ENCODE data around the gene RAB37.

The RAB37 gene

DNA sequence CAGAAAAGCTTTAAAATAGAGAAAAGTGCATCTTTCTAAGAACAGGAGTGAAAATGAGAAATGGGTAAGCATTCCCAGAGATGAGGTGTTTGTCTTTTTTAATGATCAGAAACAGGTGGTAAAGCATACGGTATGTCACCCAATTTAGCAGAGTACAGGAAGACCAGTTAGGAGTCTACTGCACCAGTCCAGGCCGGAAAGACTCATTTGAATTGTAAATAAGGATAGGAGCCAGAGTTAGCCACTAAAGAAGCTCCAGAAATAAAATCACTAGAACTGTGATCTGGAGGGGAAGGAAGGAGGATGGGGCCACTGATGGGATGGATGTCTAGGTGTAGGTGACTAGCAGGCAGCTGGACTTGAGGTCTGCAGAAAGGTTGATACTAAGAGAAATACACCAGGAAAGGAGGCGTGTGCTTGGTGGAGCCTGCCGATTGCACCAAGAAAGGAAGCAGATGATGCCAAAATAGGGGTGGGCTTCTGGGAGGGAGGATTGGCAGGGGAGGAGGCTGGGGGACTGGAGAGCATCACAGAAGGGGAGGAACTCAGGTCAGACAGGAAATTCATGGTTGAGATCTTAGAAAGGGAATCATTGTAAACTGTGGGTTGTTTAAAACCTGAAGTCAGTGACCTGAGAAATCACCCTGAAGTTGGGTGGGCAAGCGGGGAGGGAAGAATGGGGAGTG is 47.2 kb downstream of the RAB37 start:
- TF ChIP-seq, protein P1, sequence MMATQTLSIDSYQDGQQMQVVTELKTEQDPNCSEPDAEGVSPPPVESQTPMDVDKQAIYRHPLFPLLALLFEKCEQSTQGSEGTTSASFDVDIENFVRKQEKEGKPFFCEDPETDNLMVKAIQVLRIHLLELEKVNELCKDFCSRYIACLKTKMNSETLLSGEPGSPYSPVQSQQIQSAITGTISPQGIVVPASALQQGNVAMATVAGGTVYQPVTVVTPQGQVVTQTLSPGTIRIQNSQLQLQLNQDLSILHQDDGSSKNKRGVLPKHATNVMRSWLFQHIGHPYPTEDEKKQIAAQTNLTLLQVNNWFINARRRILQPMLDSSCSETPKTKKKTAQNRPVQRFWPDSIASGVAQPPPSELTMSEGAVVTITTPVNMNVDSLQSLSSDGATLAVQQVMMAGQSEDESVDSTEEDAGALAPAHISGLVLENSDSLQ (IDR thresholded peaks at IDR 0.05), result no peak
- TF ChIP-seq ARNT (IDR thresholded peaks at IDR 0.05) (no peak), ELF4 (IDR thresholded peaks at IDR 0.05) (no peak), TARDBP (IDR thresholded peaks at IDR 0.05) (no peak), BHLHE40 (IDR thresholded peaks at IDR 0.05; ENCODE audit: borderline replicate concordance) (no peak), SP1 (IDR thresholded peaks at IDR 0.05) (no peak), FOXA1 (IDR thresholded peaks at IDR 0.05) (no peak), NFRKB (IDR thresholded peaks at IDR 0.05) (no peak), CTBP1 (IDR thresholded peaks at IDR 0.05; ENCODE audit: borderline replicate concordance) (no peak), FOXK2 (IDR thresholded peaks at IDR 0.05) (no peak)
- ChIA-PET CTCF (no interaction called here), POLR2A (interaction anchor here (0.9 to 1.4 kb wide), 2 partner anchors 8 to 89 kb away, joined by 3 read pairs; partner anchors contain the start of genes FDXR and NAT9)
- no peak for DNase-seq (ENCODE audit: extremely low spot score)

DNA sequence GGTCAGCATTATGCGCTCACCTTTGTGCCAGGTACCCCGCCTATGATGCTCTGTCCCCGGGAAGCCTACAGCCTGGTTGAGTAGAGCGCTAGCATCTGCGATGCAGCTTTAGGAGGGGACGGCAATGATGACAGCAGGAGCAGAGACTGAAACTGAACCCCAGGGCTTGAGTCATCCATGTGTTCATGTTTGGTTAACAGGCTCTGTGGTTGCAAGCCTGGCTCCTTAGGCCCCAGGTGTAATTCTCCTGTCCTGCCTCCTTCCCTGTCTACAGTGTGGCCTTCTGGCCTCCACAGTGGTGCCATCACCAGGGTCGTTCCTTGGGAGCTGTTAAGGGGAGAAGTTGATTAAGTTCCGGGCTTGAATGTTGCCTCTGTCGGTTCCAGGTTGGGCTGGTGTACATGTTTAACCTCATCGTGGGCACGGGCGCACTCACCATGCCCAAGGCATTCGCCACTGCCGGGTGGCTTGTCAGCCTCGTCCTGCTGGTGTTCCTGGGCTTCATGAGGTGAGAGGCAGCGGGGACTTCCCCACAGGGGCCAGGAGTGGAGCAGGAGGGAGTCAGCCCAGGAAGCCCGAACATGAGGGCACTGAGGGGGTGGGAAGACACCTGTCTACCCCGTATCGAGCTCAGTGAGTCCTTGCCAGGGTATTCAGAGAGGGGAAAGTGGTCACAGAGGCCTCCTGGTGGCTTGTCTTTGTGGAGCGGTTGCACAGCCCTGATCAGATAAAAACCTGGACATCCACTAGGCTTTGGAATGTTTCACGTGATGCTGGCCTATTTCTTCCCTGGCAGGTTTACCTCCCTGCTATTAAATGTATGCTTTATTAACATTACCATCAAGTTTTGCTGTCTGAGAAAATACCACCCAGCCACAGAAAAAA is 48.3 kb downstream of the RAB37 start:
- POLR2A ChIA-PET, result interaction anchor here (0.9 to 1.4 kb wide), 2 partner anchors 9 to 88 kb away, joined by 3 read pairs; partner anchors contain the start of genes FDXR and NAT9
- no peak for DNase-seq (ENCODE audit: extremely low spot score)
- TF ChIP-seq ARNT (IDR thresholded peaks at IDR 0.05) (no peak), HDGF (IDR thresholded peaks at IDR 0.05; ENCODE audit: borderline replicate concordance) (no peak), FOXK2 (IDR thresholded peaks at IDR 0.05) (no peak), FOXM1 (IDR thresholded peaks at IDR 0.05; ENCODE audit: borderline replicate concordance) (no peak), ZNF384 (IDR thresholded peaks at IDR 0.05) (no peak), CTBP1 (IDR thresholded peaks at IDR 0.05; ENCODE audit: borderline replicate concordance) (no peak), SP1 (IDR thresholded peaks at IDR 0.05) (no peak), FOXA1 (IDR thresholded peaks at IDR 0.05) (no peak), LEF1 (IDR thresholded peaks at IDR 0.05; ENCODE audit: borderline replicate concordance) (no peak), NFRKB (IDR thresholded peaks at IDR 0.05) (no peak), ELF4 (IDR thresholded peaks at IDR 0.05) (no peak), TARDBP (IDR thresholded peaks at IDR 0.05) (no peak), L3MBTL2 (conservative IDR thresholded peaks at IDR 0.05) (no peak), BHLHE40 (IDR thresholded peaks at IDR 0.05; ENCODE audit: borderline replicate concordance) (no peak), SUZ12 (IDR thresholded peaks at IDR 0.05) (no peak)
- TF ChIP-seq, protein P1 (IDR thresholded peaks at IDR 0.05), result no peak
- CTCF ChIA-PET, result interaction anchor here (0.9 kb wide), 1 partner anchor 10 kb away, joined by 3 read pairs; no protein-coding TSS in a partner anchor

DNA sequence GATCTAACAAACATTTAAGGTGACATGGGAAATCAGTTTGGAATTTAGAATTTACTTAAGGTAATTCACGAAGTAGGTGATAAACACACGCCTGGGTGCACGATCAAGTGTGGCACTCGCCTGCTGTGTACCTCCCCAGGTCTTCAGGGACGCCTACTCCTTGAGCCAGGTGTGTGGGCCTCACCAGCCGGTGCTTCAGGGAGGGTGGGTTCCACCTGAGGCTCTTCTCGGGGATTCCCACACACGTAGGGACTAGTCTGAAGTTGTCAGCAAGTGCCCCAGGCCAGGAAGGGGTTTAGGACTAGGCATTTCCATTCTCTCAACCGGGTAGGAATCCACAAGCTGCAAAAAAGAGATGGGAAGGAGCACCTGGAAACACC is 48.9 kb downstream of the RAB37 start:
- POLR2A ChIA-PET, result interaction anchor here (0.8 to 1.0 kb wide), 2 partner anchors 9 to 87 kb away, joined by 5 to 8 read pairs; partner anchors contain the start of genes FDXR and NAT9
- CTCF ChIA-PET, result interaction anchor here (0.9 to 1.0 kb wide), 2 partner anchors 11 to 76 kb away, joined by 3 to 4 read pairs; no protein-coding TSS in a partner anchor
- DNase-seq (ENCODE audit: extremely low spot score), result no peak
- no peak for TF ChIP-seq FOXK2 (IDR thresholded peaks at IDR 0.05)
- TF ChIP-seq HDGF (IDR thresholded peaks at IDR 0.05; ENCODE audit: borderline replicate concordance), result no peak
- no peak for TF ChIP-seq ZNF384 (IDR thresholded peaks at IDR 0.05)
- no peak for TF ChIP-seq LEF1 (IDR thresholded peaks at IDR 0.05; ENCODE audit: borderline replicate concordance)
- no peak for TF ChIP-seq L3MBTL2 (conservative IDR thresholded peaks at IDR 0.05)
- no peak for TF ChIP-seq SUZ12 (IDR thresholded peaks at IDR 0.05)
- TF ChIP-seq, protein P1 (IDR thresholded peaks at IDR 0.05), result no peak
- TF ChIP-seq ELF4 (IDR thresholded peaks at IDR 0.05), result no peak
- no peak for TF ChIP-seq FOXM1 (IDR thresholded peaks at IDR 0.05; ENCODE audit: borderline replicate concordance)

DNA sequence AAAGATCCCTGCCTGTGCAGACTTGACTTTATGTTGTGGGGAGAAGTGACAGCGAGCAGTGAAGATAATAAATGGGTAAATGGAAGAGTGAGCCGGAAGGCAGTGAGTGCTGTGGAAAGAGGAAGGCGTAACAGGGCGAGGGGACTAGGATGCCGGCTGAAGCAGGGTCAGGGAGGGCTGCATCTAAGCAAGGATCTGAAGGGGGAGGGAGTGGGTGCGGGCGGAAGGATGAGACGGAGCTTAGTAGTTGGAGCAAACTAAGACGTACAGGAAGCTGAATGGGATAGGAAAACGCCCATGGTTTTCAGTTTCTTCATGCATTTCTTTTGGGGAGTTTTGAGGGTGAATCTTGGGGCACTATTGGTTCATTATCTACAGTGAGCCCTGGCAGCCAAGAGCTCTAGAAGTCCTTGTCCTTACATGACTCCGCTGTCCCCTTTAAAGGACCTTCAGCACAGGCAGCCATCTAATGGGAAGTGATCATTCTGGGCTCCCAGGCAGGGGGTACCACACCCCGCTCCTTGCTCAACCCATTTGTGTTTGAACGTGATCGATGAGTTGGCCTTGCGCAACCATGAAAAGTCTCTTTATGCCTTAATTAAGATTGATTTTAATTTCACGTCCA is 49.5 kb downstream of the RAB37 start:
- ChIA-PET POLR2A (interaction anchor here (0.8 to 1.0 kb wide), 2 partner anchors 10 to 86 kb away, joined by 5 to 8 read pairs; partner anchors contain the start of genes FDXR and NAT9), CTCF (interaction anchor here (1.0 kb wide), 1 partner anchor 76 kb away, joined by 4 read pairs; no protein-coding TSS in a partner anchor)
- TF ChIP-seq ELF4 (IDR thresholded peaks at IDR 0.05), result no peak
- TF ChIP-seq SUZ12 (IDR thresholded peaks at IDR 0.05), result no peak
- TF ChIP-seq CTBP1 (IDR thresholded peaks at IDR 0.05; ENCODE audit: borderline replicate concordance), result no peak
- no peak for TF ChIP-seq HDGF (IDR thresholded peaks at IDR 0.05; ENCODE audit: borderline replicate concordance)
- TF ChIP-seq NFRKB (IDR thresholded peaks at IDR 0.05), result no peak
- no peak for TF ChIP-seq FOXA1 (IDR thresholded peaks at IDR 0.05)
- no peak for TF ChIP-seq L3MBTL2 (conservative IDR thresholded peaks at IDR 0.05)
- TF ChIP-seq ARNT (IDR thresholded peaks at IDR 0.05), result no peak
- no peak for TF ChIP-seq FOXM1 (IDR thresholded peaks at IDR 0.05; ENCODE audit: borderline replicate concordance)
- TF ChIP-seq, protein P1 (IDR thresholded peaks at IDR 0.05), result no peak
- TF ChIP-seq FOXK2 (IDR thresholded peaks at IDR 0.05), result no peak
- TF ChIP-seq SP1 (IDR thresholded peaks at IDR 0.05), result no peak
- TF ChIP-seq ZNF384 (IDR thresholded peaks at IDR 0.05), result no peak
- TF ChIP-seq TARDBP (IDR thresholded peaks at IDR 0.05), result no peak
- no peak for TF ChIP-seq BHLHE40 (IDR thresholded peaks at IDR 0.05; ENCODE audit: borderline replicate concordance)
- TF ChIP-seq LEF1 (IDR thresholded peaks at IDR 0.05; ENCODE audit: borderline replicate concordance), result no peak

More for the DNA sequence above, 49.5 kb downstream of the RAB37 start:
- DNase-seq (ENCODE audit: extremely low spot score), result no peak
